H1 (cell line): ENCODE measurements around the gene GRIFIN. TPM values are rescaled to one million over a fixed set of nuclear protein-coding genes. Genes with fewer than 3 reads are reported as not detected.

Experiments used
- CHD1 ChIP-seq: IDR thresholded peaks from 2 replicates; pipeline ENCODE4 v1.6.1; 2012; ENCODE audit warnings: low read depth, low read length, improper control_type of control experiment
- CHD2 ChIP-seq: IDR thresholded peaks from 2 replicates; pipeline ENCODE4 v1.6.1; 2012; ENCODE audit warnings: low read length, improper control_type of control experiment
- CTBP2 ChIP-seq: IDR thresholded peaks from 2 replicates; pipeline ENCODE4 v1.7.0; 2011; ENCODE audit warnings: borderline replicate concordance, mild to moderate bottlenecking, moderate library complexity, mixed read lengths, low read length; ENCODE audit not compliant: insufficient read depth, insufficient read length
- EP300 ChIP-seq, 2 experiments: IDR thresholded peaks; 1 replicate in 1 of 2; 2 replicates in 1 of 2; pipeline ENCODE4 v1.6.1; 2011 to 2012; ENCODE audit warnings: low read depth in 2 of 2, low read length in 2 of 2, mild to moderate bottlenecking in 2 of 2, borderline replicate concordance in 1 of 2, inconsistent platforms in 1 of 2, moderate library complexity in 1 of 2
- POLR2AphosphoS5 ChIP-seq: IDR thresholded peaks from 2 replicates; pipeline ENCODE4 v1.6.1; 2011; ENCODE audit warnings: low read depth, low read length
- TBP ChIP-seq: IDR thresholded peaks from 2 replicates; pipeline ENCODE4 v1.6.1; 2011; ENCODE audit warnings: low read depth, low read length, improper control_type of control experiment
- TCF12 ChIP-seq: IDR thresholded peaks from 2 replicates; pipeline ENCODE4 v1.6.1; 2011; ENCODE audit warnings: low read depth, mild to moderate bottlenecking, low read length
- polyA plus RNA-seq, 7 experiments: library from polyadenylated mRNA; depleted of rRNA in 3 of 7; stranded (reverse) in 5 of 7; unstranded in 2 of 7; fragments of >200 nt in 5 of 7; fragments of 200-250 nt in 2 of 7; gene quantifications; 1 replicate in 5 of 7; 2 replicates in 1 of 7; 4 replicates in 1 of 7; pipeline versions ENCODE4 v1.2.1 to v1.2.3, GENCODE V29; 2011 to 2013; ENCODE audit warnings: missing spikeins in 2 of 7, mixed read lengths in 2 of 7
- total RNA-seq: library from RNA; stranded (reverse); fragmentation: NEBNext Ultra II Directional; extraction: Animal tissue kit (Norgen Biotek cat#: 25700); gene quantifications from 2 replicates; pipeline ENCODE4 v1.2.1, GENCODE V29; 2021

The GRIFIN gene
- total and polyA plus RNA-seq, 2 of the 8 experiments (the other 6 are each of a cell fraction or from before 2014, with no cell fraction given), result not detected

DNA sequence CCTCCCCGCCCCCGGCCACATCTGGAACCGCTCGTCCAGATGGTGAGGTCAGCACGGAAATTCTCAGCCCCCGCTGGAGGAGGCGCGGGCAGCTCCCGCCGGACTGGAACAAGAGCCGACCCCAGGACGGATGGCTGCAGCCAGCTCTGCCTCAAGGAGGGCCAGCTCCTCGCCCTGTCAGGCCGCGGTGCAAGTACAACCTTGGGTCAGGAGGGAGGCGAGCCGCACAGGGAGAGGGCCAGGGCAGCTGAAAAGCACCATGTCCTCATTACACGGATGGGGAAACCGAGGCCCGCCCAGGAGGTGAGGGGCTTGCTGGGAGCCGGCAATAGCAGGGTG, 3.8 kb upstream of the GRIFIN start (continued):
- TF ChIP-seq CTBP2 (no peak), TBP (no peak), TCF12 (no peak), CHD2 (no peak), CHD1 (no peak), EP300 (IDR thresholded peaks at IDR 0.05; ENCODE audit: borderline replicate concordance in 1 of 2, low read depth in 2 of 2, low read length in 2 of 2) (no peak), POLR2AphosphoS5 (no peak)
